Left kidney (tissue), 2 donors: ENCODE data around the gene CHCHD6. TPM values are rescaled to one million over a fixed set of nuclear protein-coding genes. Genes with fewer than 3 reads are reported as not detected.

Experiments
- DNase-seq: peaks from one replicate; pipeline ENCODE4 v3.0.0-alpha.2; 2013
- polyA plus RNA-seq: library from polyadenylated mRNA; unstranded; fragments of 120-200 nt; gene quantifications from one replicate; pipeline ENCODE4 v1.2.1, GENCODE V29; 2013; ENCODE audit not compliant: insufficient read length

CHCHD6 gene
- polyA plus RNA-seq, 1 donor, result 15.8 TPM

DNA sequence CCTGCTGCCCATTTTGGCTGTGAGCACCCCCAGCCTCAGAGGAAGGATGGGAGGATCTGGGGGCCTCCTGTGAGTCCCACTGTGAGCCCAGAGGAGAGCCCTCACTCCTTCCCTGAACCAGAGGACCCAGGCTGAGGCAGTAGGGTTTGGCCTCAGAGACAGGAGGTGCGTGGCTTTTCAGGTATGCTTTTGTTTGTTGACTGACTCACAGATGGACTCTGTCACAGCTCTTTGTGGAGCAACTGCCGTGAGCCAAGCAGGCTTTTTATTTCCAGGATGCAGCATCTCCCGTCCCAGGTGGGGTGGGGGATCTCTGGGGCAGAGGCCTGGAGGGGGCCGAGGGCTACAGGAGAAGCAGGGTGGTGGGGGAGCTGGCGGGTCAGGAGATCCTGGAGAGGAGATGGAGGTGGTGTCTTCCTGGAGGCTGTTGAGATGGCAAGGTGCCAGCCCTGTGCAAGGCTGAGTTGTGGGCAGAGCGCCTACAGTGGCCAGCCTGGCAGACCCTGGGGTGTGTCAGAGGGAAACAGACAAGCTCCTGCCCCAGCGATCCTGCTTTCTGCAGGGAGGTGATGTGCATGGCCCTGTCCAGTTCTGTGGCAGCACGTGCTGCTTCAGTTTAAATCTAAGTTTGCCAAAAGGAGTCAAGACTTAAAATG, 302.9 kb downstream of the CHCHD6 start:
- DNase-seq, result no peak

DNA sequence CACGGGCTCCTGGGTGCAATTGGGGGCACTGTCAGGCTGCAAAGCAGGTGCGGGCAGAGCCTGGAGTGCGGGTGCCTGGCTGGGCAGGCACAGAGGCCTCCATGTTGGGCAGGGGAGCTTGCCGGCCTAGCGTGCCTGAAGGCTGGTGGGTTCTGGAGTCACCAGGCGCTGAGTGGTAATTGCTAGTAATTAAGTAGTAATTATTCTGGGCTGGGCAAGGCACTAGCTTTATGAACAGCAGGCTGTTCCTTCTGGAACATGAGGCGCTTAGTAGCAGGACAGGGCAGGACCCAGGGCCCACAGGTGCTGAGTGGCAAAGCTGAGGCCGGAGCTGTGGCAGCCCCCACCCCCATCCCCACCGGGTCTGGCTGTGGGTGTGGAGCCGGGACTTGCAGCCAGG, 304.2 kb downstream of the CHCHD6 start:
- DNase-seq, result no peak

DNA sequence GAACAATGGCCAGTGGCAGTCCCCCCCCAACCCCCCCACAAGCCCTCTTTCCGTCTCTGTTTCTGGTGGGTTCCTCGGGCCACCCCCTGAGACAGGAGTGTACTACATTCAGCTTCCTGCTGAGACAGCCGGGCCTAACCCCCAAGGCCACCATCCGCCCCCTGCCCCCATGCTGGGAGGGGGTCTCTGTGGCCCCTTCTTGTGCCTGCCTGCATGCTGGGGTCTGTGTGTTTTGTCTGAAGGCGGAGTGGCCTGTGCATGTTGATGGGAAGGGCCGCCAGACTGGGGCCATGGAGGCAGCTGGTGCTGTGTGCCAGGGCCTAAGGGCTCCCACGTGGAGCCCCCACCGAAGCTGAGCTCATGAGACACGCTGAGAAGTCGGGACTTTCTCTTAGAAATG, 305.5 kb downstream of the CHCHD6 start:
- no peak for DNase-seq

Other genes with a start within 250 kb of the CHCHD6 start
- 43.0 TPM for gene ZXDC, start 228.3 kb upstream of the CHCHD6 start, polyA plus RNA-seq
- gene UROC1, start 186.5 kb upstream of the CHCHD6 start, polyA plus RNA-seq, result 0.15 TPM
- gene CHST13, start 180.1 kb upstream of the CHCHD6 start, polyA plus RNA-seq, result 3.5 TPM
- gene C3orf22, start 145.3 kb upstream of the CHCHD6 start, polyA plus RNA-seq, result 0.10 TPM
- gene TXNRD3, start 49.1 kb upstream of the CHCHD6 start, polyA plus RNA-seq, result 22.0 TPM